GM19372 (cell line): ENCODE measurements around the gene ATP8B3.
"Not testable (repeated sequence)": the region's sequence is repeated elsewhere in the genome, so short reads cannot be mapped to it uniquely, and the experiment has no call there.

Source experiments
- ATAC-seq: cut with Tn5 transposase; IDR thresholded peaks from one replicate; pipeline ENCODE4 v1.9.1; 2021; ENCODE audit warnings: mild to moderate bottlenecking, low read depth, moderate library complexity; ENCODE audit not compliant: unreplicated experiment

The ATP8B3 gene

DNA sequence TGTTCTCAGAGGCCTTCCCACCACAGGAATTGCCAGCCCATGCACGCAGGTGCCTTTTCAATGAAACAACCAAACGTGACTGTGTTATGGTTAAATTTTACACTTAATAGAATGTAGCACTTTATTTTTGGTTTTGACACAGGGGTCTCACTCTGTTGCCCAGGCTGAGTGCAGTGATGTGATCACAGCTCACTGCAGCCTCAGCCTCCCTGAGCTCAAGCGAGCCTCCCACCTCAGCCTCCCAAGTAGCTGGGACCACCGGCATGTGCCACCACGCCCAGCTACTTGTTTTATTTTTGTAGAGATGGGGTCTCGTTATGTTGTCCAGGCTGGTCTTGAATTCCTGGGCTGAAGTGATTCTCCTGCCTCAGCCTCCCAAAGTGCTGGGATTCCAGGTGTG lies 7.2 kb downstream of the ATP8B3 start:
- ATAC-seq = no peak

DNA sequence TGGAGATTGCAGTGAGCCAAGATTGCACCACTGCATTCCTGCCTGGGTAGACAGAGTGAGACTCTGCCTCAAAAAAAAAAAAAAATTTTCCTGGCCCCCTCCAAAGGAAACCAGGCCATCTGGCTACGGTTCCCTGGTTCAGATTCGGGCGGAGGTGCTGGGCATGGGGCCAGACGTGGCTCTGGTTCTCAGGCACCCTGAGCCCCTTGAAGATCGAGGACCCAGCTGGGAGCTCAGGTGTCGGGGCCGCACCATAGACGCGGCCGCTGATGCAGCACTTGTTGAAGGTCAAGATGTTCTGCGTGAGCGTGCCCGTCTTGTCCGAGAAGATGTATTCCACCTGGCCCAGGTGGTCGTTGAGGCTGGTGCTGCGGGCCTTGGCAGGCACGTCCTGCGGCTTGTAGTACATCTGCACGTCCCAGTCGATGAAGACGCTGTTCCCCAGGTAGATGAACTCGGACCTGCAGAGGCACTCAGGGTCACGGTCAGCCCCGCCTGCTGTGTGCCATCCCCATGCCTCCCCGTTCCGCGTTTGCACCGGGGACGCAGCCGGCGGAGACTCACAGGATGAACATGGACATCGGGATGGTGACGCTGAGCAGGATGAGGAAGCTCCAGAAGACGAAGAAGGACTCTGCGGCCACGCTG lies 12.3 kb downstream of the ATP8B3 start:
- ATAC-seq = no peak

DNA sequence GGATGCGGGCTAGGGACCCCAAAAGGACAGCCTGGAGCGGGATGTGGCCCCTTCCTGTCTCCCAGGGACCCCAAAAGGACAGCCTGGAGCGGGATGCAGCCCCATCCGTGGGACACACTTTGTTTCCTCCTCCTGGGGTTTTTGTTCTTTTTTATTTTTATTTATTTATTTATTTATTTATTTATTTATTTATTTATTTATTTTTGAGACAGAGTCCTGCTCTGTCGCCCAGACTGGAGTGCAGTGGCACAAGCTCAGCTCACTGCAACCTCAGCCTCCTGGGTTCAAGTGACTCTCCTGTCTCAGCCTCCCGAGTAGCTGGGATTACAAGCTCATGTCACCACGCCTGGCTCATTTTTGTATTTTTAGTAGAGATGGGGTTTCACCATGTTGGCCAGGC lies 14.8 kb downstream of the ATP8B3 start:
- not testable (repeated sequence) for ATAC-seq

DNA sequence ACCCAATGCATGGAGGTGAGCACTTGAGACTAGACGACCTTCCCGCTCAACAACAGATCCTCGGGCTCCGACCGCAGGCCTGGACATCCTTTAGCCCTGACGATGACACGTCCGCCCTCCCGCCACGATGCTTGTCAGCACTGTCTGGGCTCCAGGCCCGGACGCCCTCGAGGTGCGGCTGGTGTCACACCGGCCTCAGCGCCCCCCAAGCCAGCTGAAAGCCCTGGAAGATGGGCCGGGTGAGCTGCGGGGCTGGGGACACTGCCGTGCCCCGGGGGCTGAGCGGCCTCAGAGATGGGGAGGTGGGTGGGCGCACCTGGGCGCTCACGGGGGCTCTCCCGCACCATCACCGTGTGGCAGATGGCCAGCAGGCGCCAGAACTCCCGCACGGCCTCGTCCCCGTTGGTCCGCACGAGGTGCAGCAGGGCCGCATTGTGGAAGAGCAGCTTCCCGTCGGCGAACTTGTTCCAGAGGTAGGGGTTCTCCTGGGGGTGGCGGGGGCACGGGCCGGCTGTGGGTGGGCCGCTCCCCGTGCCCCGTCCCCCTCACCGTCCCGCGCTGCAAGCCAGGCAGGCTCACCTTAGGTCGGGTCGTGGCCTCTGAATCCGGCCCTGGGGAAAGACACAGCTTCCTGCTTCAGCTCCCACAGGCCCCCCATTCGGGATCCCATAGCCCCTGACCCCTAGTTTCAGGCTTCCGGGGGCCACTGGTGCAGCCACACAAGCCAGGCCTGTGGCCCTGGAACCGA lies 15.5 kb downstream of the ATP8B3 start:
- no peak for ATAC-seq

DNA sequence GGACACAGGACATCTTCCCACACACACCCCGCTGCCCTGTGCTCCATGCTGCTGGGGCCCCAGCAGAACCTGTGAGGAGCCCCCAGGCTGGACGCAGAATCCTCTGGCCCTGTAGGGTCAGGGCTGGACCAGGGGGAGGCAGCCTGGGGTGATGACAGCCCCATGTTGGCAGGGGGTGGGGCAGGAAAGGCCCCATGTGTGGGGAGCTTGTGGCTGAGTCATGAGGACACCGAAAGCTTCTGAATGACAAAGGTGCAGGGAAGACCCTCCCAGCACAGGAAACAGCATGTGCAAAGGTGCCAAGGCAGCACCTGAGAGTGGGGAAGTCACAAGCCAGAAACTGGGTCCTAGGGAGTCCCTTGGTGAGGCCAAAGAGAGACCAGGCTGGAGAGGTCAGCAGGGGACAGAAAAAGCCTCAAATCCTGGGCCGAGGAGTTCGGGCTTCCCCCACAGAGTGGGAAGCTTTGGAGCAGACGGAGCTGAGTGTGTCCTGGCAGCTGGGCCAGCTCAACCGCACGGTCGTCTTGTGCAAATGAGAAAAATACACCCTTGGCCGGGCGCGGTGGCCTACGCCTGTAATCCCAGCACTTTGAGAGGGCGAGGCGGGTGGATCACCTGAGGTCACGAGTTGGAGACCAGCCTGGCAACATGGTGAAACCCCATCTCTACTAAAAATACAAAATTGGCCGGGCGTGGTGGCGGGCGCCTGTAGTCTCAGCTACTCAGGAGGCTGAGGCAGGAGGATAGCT lies 17.5 kb downstream of the ATP8B3 start:
- no peak for ATAC-seq

DNA sequence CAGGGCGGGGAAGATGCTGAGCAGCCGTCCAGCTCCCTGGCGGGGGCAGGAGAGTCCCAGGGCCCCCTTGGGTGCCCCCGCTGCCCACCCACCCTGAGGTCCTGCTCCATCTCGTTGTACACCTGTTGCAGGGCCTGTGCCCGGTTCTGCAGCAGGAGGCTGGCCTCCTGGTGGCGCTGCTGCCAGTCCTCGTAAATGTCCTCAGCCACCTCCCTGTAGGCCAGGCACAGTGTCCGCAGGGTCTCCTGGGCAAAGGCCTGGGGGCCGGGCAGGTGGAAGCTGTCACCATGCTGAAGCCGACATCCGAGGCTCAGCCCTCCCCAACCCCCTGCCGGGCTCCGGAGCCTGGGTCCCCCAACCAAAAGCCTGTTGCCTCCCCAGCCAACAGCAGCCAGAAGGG lies 20.2 kb downstream of the ATP8B3 start:
- ATAC-seq = no peak

DNA sequence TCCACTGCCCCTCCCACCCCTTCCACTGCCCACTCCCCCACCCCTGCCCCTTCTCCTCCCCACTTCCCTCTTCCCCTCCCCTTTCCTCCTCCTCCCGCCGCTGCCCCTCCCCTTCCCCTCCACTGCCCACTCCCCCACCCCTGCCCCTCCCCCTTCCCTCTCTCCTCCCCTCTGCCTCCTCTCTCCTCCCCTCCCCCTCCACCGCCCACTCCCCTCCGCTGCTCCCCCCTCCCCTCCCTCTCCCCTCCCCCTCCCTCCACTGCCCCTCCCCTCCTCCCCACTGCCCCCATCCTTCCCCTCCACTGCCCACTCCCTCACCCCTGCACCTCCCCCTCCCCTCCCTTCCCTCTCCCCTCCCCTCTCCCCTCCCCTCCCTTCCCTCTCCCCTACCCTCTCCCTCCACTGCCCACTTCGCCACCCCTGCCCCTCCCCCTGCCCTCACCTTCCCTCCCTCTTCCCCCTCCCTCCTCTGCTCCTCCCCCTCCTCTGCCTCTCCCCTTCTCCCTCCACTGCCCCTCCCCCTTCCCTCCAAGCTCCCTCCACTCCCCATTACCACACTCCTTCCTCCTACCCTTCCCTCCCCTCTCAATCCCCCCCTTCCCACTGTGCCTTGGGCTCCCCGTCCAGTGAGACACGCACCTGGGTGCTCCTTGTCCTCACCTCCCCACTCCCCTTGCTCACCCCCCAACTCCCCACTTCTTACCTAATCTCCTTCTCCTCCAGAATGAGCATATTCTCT lies 21.9 kb downstream of the ATP8B3 start:
- no peak for ATAC-seq

DNA sequence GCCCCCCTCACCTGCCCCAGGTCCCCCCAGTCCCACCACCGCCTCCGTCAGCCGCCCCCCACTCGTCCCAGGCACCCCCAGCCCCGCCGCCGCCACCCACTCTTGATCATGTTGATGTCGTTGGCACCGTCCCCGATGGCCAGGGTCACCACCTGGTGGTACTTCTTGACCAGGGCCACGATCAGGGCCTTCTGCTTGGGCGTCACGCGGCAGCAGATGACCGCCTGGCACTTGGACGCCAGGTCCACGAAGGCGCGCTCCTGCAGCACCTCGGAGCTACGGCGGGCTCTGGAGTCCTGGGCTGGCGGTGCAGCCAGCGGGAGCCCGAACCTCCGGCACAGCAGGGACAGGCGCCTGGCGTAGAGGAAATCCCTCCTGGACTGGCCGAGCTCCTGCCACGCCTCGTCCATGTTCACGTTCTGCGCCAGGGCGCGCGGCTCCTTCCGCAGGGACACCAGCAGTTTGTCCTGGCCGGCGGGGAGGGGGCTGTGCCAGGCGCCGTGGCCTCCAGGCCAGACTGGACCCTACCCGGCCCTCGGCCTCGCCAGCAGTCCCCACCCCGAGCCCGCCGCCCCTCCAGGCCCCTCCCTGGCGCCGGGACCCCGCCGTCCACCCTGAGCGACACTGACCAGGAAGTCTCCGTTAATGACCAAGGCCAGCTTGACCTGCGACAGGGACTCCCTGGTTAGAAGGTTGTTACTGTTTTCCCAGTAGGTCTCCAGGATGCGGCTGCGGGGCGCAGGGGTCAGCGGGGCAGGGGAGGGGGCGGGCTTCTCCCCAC lies 22.6 kb downstream of the ATP8B3 start:
- no peak for ATAC-seq

DNA sequence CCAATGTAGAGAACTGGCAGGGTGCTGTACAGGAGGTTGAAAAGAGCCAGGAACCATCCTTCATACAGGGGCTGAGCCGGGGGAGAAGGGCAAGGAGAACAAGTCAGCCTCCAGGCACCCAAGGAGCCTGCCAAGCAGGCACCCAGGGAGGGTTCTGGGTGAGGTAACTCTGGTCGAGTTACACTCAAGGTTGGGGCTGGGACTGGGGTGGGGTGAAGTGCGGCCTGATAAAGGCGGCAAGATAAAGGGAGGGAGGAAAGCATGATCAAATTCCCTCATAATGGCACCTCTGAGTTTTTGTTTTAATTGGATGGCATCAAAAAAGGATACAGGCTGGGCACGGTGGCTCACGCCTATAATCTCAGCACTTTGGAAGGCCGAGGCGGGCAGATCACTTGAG lies 25.0 kb downstream of the ATP8B3 start:
- ATAC-seq = no peak

DNA sequence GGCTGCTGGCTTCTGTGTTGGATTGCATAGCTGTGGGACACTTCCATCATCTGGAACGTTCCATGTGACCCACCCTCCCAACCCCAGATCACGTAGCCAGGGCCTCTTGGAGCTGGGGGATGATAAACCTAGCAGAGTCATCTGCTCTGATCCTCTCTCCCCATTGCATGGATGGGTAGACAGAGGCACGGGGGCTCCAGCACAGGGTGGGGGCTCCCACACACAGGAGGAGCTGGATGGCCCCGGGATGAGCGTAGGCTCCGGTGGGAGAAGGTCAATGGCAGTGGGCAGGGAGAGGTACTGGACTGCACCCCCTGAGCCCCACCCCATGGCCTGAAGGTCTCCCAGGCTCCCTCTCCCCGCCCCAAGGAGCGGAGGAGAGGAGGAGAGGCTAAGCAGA lies 25.4 kb downstream of the ATP8B3 start:
- no peak for ATAC-seq

DNA sequence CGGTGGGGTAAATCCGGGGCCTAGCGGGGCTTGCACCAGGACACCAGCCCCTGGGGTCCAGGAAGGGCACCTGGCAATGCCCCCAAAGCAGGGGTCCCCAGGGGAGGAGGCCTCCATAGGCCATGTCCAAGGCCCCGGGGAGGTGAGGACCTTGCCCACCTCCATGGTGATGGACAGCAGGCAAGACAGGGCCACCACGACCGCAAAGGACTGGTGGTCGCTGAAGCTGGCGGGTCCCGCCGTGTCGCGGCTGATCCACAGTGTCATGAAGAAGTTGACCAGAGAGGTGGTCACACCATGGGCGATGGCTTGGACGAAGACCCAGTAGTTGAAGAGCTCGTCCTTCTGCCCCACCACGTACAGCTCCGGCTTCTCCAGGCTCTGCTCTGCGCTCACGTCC lies 26.8 kb downstream of the ATP8B3 start:
- no peak for ATAC-seq

DNA sequence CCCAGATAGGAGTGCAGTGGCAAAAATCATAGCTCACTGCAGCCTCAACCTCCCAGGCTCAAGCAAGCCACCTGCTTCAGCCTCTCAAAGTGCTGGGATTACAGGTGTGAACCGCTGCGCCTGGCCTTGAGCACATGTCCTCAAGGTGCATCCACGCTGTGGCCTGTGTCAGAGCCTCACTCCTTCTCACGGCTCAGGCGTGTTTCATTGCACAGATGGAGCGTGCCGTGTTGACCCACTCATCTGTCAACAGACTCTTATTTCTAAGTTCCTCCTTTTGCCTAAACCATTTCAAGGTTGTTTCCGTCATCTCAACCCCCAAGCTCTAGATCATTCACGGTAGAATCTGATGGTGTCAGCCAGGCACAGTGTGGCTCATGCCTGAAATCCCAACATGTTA lies 28.2 kb downstream of the ATP8B3 start:
- no peak for ATAC-seq

DNA sequence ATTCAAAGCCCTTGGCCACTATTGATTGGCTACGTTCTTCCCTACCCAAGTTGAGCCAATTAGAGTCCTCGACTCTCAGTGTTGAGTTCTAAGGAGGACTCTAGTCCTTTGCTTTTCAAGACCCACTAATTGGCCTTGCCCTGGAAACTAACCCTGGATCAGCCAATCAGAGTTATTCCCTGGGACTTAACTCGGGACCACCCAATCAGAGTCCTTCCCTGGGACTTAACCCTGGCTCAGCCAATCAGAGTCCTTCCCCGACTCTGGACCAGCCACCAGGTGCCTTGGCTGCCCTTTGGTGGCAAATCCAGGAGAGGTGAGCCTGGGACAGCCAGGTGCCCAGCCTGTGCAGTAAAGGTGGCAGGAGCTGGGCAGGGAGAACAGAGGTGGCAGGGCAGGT lies 28.7 kb downstream of the ATP8B3 start:
- ATAC-seq = no peak

DNA sequence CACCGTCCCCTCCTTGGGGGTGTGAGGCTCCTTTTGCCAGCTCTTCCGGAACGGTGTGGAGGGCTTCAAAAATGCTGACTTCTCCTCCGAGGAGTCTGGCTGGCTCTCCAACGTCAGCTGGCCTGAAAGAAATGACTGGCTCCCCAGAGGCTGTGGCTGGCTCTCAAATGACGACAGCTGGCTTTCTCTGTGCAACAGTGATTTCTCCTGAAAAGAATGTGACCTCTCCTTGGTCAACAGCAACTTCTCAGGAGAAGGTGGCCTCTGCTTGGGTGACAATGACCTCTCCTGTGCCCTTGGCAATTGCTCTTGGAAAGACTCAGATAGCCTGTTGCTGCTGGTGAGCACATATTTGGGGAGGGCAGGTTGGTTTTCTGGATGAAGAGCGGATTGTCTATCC lies 29.6 kb downstream of the ATP8B3 start:
- no peak for ATAC-seq

DNA sequence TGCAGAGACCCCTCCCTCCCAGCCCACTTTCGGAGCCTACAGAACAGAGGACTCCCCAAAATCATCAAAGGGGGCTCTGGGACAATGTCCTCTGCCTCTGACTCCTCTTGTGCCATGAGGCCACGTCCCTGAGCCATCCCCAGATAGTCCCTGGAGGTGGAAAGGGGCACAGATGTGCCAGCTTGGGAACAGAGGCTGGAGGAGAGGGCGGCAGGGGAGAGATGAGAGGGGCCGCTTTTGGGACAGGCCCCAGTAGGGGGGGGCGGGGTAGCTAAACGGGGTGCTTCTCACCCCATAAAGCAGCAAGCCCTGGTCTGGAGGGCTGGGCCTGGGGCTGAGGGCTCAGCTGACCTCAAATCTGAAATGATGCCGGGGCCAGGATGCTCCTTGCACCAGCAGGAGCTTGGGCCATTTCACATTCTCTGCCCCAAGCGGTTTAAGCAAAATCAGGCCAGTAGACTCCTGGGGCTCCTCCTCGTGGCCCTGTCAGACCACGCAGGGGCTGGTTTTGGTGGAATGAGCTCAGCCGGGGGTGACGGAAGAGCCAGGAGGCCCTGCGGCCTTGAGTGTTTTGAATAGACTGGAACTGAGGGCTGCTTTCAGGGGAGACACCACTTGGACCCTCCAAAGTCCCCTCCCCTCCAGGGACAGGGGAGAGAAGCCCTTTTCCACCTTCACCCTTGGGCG lies 31.7 kb downstream of the ATP8B3 start:
- no peak for ATAC-seq

DNA sequence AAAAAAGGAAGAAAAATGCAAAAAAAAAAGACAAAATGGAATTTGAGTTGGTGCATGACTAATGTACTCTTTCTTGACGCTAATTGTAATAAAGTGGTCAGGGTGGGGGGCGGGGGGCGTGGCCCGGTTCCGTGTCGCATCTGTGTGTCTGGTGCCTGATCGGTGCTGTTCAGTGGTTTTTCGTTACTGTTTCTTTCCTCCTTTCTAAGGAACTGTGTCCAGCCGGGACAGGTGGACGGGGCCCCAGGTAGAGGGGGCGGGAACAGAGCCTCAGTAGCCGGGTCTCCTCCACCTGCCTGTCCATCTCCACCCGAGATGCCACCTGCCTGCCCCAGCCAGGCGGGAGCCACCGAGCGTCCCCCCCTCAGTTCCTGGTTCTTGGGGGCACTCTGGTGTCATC lies 32.5 kb downstream of the ATP8B3 start:
- ATAC-seq = no peak

DNA sequence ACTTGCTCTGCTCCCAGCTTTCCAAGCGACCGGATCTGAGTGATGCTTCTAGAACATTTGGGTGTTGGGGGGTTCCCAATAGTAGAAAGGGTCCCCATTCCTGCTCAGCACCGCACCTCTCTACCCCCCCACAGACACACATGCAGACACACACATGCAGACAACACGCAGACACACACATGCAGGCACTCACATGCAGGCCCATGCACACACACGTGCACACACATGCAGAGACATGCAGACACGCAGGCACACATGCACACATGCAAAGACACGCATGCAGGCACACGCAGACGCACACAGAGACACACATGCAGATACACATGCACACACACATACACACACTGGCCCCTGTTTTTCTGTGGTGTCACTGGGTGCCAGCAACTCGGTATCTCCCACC lies 34.9 kb downstream of the ATP8B3 start:
- no peak for ATAC-seq

DNA sequence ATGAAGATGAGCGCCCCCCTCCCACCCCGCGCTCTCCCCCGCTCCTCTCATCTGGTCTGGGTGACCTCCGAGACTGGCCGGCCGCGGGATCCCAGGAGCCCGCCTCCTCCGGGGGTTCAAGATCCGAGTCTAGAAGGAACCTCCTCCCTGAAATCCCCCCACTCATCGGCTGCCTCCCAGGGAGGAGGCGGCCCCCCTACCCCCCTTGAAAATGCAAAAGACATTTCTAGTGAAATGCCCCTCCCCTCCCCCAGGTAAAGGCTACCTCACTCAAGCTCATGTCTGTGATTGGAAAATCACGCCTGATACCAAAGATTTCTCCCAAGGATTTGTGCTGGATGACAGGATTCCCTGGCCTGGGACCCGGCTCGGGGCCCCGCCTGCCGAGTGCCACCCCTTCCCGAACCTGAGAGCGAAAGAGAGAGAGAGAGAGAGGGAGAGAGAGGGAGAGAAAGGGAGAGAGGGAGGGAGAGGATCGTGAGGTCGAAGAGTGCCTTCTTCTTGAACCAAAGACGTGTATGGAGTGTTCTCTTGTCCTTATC lies 35.4 kb downstream of the ATP8B3 start:
- ATAC-seq = no peak

DNA sequence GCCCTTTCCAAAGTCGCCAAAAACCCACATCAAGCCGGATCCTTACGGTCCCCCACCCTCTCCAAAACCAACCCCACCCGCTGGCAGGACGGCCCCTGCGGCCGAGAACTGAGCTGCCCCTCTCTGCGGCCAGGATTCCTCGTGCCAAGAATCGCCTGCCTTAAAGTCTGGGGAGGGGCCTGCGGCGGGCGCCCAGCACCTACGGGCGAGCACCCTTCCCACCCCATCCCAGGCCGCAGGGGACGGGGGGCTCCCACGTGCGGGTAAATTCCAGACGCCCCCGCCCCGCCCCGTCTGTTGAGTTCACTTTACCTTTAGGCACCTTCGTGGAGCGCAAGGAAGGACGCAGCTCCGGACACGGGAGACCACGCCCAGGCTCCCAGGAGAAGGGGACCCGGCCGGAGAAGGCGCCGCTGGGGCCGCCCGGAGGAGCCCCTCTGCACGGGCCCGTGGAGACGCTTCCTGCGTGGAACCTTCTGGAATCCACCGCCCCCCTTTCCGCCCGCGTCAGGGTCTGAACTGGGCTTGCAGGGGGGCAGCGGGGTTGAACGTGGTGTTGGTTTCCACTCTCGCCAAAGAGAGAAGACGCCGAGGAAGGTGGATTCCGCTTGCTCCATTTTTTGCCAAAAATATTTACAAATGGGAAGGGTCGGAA lies 36.0 kb downstream of the ATP8B3 start:
- ATAC-seq = no peak
